HFF-Myc (cell line): ENCODE data around the gene SMNDC1.

Experiments used
- DNase-seq: peaks from one replicate; pipeline ENCODE4 v3.0.0-alpha.2; 2011; ENCODE audit warnings: low read depth; ENCODE audit errors: extremely low read depth
- H3K4me3 ChIP-seq: replicated peaks from 2 replicates; pipeline ENCODE4 v1.5.1; 2011; ENCODE audit warnings: low read depth, mild to moderate bottlenecking, control low read depth, low read length
- CTCF ChIP-seq: IDR thresholded peaks from 2 replicates; pipeline ENCODE4 v1.5.1; 2012; ENCODE audit warnings: mild to moderate bottlenecking, low read depth, low read length, control low read depth; ENCODE audit errors: missing control alignments

The SMNDC1 gene

GRCh38 chr10:110349386-110349785 is 44.7 kb upstream of the SMNDC1 start:
- no peak overlapping the region for H3K4me3 ChIP-seq
- TF ChIP-seq CTCF: no peak
- DNase-seq: no peak

GRCh38 chr10:110348336-110348735 is 43.6 kb upstream of the SMNDC1 start:
- H3K4me3 ChIP-seq: no peak overlapping the region
- DNase-seq: no peak
- TF ChIP-seq CTCF: no peak

GRCh38 chr10:110346914-110347313 is 42.2 kb upstream of the SMNDC1 start:
- no peak for DNase-seq
- TF ChIP-seq CTCF: no peak
- no peak overlapping the region for H3K4me3 ChIP-seq

- TF ChIP-seq CTCF: no peak
- H3K4me3 ChIP-seq: no peak overlapping the region
- no peak for DNase-seq
These were observed 40.6 kb upstream of the SMNDC1 start for GRCh38 chr10:110345286-110345685.

- no peak for TF ChIP-seq CTCF
- no peak for DNase-seq
- no peak overlapping the region for H3K4me3 ChIP-seq
These were observed 39.9 kb upstream of the SMNDC1 start for GRCh38 chr10:110344622-110345021.

GRCh38 chr10:110343947-110344346 is 39.2 kb upstream of the SMNDC1 start:
- TF ChIP-seq CTCF: no peak
- DNase-seq: no peak

GRCh38 chr10:110340816-110341215 is 36.1 kb upstream of the SMNDC1 start:
- TF ChIP-seq CTCF: no peak
- DNase-seq: no peak
- H3K4me3 ChIP-seq: no peak overlapping the region

More at GRCh38 chr10:110343947-110344346, 39.2 kb upstream of the SMNDC1 start:
- H3K4me3 ChIP-seq: no peak overlapping the region
